ENCODE results near the gene OR10AD1.
"Not testable (repeated sequence)": the region's sequence is repeated elsewhere in the genome, so short reads cannot be mapped to it uniquely, and the experiment has no call there.

Gene OR10AD1, protein sequence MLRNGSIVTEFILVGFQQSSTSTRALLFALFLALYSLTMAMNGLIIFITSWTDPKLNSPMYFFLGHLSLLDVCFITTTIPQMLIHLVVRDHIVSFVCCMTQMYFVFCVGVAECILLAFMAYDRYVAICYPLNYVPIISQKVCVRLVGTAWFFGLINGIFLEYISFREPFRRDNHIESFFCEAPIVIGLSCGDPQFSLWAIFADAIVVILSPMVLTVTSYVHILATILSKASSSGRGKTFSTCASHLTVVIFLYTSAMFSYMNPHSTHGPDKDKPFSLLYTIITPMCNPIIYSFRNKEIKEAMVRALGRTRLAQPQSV

DNA sequence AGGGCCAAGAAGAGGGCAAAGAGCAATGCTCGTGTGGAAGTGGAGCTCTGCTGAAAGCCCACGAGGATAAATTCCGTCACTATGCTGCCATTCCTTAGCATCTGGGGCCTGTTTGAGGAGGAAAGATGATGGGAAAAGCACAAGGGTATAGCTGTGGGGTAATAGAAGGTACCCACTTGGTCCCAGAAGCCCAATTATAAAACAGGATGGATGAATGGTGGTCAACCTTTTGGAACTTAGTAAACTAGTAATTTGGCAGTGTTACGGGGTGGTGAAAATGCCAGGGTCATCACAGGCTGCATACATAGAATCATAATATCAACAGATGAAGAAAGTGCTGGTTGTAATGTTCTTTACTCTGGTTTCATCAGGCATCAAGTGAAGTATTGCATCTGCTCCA, at the start of gene OR10AD1:
OR10AD1 (minus strand) TSS at position 101 of the 400 bp plus-strand sequence; CDS start at position 101, 0 bp downstream.
- TF ChIP-seq, protein P1, sequence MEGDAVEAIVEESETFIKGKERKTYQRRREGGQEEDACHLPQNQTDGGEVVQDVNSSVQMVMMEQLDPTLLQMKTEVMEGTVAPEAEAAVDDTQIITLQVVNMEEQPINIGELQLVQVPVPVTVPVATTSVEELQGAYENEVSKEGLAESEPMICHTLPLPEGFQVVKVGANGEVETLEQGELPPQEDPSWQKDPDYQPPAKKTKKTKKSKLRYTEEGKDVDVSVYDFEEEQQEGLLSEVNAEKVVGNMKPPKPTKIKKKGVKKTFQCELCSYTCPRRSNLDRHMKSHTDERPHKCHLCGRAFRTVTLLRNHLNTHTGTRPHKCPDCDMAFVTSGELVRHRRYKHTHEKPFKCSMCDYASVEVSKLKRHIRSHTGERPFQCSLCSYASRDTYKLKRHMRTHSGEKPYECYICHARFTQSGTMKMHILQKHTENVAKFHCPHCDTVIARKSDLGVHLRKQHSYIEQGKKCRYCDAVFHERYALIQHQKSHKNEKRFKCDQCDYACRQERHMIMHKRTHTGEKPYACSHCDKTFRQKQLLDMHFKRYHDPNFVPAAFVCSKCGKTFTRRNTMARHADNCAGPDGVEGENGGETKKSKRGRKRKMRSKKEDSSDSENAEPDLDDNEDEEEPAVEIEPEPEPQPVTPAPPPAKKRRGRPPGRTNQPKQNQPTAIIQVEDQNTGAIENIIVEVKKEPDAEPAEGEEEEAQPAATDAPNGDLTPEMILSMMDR (IDR thresholded peaks at IDR 0.05; ENCODE audit: low read depth, low read length), result no peak
- no peak within 1 kb of the TSS for H3K4me3 ChIP-seq (ENCODE audit: low read depth, low read length)
- no peak for DNase-seq (ENCODE audit: low read depth, low spot score)
- in situ Hi-C loops (cut with HindIII; ENCODE audit: low sequenced_read_pairs), result no loop called here

DNA sequence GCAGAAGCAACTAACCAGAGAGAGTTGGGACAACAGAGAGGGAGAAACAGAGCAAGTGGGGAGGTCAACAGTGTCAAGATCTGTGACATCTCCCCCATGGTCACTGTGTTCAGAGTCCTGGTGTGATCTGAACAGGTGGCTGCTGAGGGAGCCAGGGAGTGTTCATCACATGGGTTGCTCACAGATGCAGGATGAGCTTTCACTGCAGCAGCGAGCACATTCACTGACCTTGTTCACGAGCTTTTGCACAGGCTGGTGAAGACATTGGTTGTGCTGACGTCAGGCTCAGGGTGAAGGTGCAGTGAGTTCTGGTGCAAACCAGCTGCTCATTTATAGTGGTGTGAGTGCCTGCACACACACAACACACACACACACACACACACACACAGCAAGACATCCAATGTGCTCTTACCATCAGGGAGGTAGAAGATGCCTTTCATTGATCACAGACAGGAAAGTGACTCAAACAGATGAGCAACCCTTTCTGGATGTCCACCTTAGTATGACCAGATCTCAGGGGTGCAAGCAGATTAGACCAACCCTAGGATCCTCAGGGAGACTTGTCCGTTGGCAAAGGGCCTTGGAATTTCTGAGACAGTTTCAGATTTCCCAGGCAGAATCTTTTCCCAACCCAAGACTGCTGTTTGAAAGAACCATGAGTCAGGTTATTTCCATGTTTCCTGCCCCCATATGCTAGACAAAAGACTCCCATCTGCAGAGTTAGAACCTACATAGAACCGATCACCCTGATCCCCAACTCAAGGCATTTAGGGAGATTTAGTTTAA, 44.3 kb upstream of the OR10AD1 start:
- TF ChIP-seq, protein P1 (IDR thresholded peaks at IDR 0.05; ENCODE audit: low read depth, low read length), result no peak
- in situ Hi-C loops (cut with HindIII; ENCODE audit: low sequenced_read_pairs), result no loop called here
- no peak overlapping the region for H3K4me3 ChIP-seq (ENCODE audit: low read depth, low read length)
- no peak for DNase-seq (ENCODE audit: low read depth, low spot score)

DNA sequence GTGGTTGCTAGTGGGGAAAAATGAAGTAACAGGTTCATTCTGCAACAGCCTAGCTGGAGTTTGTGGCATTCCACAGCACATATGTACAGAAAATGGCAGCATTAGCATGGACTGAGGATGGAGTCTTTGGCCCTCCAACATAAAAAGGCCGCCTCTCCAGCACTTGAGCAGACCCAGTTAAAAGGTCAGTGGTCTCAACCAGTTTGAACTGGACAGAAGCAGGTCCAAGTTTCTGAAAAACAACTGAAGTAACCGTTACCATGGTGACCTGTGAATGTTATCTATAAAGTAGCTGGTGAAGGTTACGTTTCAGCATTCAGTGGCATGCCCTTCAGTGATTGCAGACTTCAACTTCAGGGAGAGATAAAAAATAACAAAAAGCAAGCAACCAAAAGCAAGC, 34.1 kb upstream of the OR10AD1 start:
- no peak for DNase-seq (ENCODE audit: low read depth, low spot score)
- in situ Hi-C loops (cut with HindIII; ENCODE audit: low sequenced_read_pairs), result no loop called here
- TF ChIP-seq, protein P1 (IDR thresholded peaks at IDR 0.05; ENCODE audit: low read depth, low read length), result no peak
- H3K4me3 ChIP-seq (ENCODE audit: low read depth, low read length), result no peak overlapping the region

DNA sequence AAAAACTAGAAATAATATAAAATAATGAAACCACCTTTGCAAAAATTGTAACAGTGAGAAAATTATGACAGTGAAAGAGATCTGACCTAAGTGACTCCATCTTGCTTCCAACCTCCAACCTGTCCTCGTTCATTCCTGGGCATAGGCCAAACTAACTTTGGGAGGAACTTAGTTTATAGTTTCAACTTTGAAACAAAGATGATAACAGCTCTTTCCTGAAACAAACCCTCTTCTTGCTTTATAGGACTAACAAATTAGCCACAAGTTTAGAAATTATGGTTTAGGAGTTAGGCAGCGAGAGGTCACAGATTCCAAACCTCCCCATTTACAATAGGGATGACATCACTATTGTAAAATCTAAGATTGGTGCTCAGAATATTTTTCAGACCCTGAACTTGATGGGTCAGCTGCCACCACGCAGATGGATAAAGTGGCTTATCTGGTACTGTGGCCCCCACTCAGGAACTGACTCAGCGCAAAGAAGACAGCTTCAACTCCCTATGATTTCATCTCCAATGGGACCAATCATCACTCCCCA, 32.8 kb upstream of the OR10AD1 start:
- TF ChIP-seq, protein P1 (IDR thresholded peaks at IDR 0.05; ENCODE audit: low read depth, low read length), result no peak
- in situ Hi-C loops (cut with HindIII; ENCODE audit: low sequenced_read_pairs), result no loop called here

DNA sequence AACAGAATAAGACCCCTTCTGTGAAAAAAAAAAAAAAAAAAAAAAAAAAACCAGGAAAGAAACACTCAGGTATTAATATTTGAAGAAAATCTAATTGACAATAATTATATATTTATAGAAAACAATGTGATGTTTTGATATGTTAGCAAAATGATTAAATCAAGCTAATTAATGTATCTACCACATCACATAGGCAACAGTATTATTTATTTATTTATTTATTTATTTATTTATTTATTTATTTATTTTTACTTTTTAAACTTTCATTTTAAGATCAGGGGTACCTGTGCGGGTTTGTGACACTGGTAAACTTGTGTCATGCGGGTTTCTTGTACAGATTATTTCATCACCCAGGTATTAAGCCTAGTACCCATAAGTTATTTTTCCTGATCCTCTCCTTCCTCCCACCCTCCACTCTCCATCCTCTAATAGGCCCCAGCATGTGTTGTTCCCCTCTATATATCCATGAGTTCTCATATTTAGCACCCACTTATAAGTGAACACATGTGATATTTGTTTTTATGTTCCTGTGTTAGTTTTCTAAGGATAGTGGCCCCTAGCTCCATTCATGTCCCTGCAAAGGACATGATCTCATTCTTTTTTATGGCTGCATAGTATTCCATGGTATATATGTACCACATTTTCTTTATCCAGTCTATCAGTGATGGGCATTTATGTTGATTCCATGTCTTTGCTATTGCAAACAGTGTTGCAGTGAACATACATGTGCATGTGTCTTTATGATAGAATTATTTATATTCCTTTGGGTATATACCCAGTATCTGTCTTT, 28.3 kb upstream of the OR10AD1 start:
- H3K4me3 ChIP-seq (ENCODE audit: low read depth, low read length); in situ Hi-C loops (cut with HindIII; ENCODE audit: low sequenced_read_pairs); DNase-seq (ENCODE audit: low read depth, low spot score): not testable (repeated sequence)

More for the DNA sequence above, 32.8 kb upstream of the OR10AD1 start:
- no peak for DNase-seq (ENCODE audit: low read depth, low spot score)
- H3K4me3 ChIP-seq (ENCODE audit: low read depth, low read length), result no peak overlapping the region

DNA sequence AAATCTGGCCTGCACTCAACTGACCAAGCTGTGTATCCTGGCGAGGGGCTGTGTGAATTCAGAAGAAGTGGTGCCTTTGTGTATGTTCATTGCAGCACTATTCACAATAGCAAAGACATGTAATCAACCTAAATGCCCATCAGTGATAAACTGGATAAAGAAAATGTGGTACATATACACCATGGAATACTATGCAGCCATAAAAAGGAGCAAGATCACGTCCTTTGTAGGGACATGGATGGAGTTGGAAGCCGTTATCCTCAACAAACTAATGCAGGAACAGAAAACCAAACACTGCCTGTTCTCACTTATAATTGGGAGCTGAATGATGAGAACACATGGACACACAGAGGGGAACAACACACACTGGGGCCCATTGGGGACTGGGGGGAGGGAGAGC, 21.4 kb upstream of the OR10AD1 start:
- DNase-seq (ENCODE audit: low read depth, low spot score); in situ Hi-C loops (cut with HindIII; ENCODE audit: low sequenced_read_pairs); H3K4me3 ChIP-seq (ENCODE audit: low read depth, low read length): not testable (repeated sequence)

DNA sequence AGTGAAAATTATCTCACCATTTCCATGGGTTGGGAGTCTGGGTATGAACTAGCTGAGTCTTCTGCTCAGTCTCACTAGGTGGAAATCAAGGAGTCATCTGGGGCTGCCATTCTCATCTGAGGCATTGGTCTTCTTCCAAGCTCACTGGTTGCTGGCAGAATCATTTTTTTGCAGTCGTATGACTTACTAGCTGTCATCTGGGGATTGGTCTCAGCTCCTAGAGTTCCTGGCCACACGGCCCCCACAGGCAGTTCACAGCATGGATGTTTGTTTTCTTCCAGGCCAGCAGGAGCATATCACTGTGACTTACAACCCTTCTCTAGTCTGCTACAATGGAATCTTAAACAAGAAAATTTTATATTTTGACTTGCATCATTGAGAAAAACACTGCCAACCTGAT, 18.6 kb upstream of the OR10AD1 start:
- in situ Hi-C loops (cut with HindIII; ENCODE audit: low sequenced_read_pairs), result no loop called here
- TF ChIP-seq, protein P1 (IDR thresholded peaks at IDR 0.05; ENCODE audit: low read depth, low read length), result no peak
- no peak for DNase-seq (ENCODE audit: low read depth, low spot score)
- no peak overlapping the region for H3K4me3 ChIP-seq (ENCODE audit: low read depth, low read length)
